ENCODE measurements around the gene SPARCL1. TPM values are rescaled to one million over a fixed set of nuclear protein-coding genes. Genes with fewer than 3 reads are reported as not detected.

The SPARCL1 gene
- total and polyA plus RNA-seq, 4 donors = 1.9 to 25.8 (median 13.3) TPM

DNA sequence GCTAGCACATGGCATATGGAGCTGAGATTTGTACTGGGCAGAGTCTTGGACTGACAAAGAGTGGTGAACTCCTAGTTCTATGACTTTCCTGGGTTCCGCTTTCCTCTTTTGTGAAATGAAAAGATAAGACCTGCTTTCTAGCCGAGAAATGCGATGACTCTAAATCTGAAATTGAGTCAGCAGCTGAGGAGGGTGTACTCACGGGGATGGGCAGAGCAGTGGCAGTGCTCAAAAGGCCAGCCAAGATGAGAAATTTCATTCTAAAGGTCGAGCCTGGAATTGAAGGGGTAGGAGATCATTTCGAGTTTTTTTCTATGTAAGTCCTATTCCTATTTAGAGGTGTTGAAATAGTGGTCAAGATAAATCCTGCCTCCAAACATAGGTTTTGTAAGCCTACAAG, 59.8 kb downstream of the SPARCL1 start:
- H3K9ac ChIP-seq (ENCODE audit: low read depth in 1 of 2, low read length in 2 of 2) = no peak overlapping the region
- no peak for TF ChIP-seq YY1 (IDR thresholded peaks at IDR 0.05)
- no peak for TF ChIP-seq RXRA (IDR thresholded peaks at IDR 0.05)
- TF ChIP-seq FOXA1 (IDR thresholded peaks at IDR 0.05) = no peak
- TF ChIP-seq EGR1 (IDR thresholded peaks at IDR 0.05; ENCODE audit: low read depth in 2 of 2) = no peak
- TF ChIP-seq NR2F2 (IDR thresholded peaks at IDR 0.05) = no peak
- TF ChIP-seq, protein P1, sequence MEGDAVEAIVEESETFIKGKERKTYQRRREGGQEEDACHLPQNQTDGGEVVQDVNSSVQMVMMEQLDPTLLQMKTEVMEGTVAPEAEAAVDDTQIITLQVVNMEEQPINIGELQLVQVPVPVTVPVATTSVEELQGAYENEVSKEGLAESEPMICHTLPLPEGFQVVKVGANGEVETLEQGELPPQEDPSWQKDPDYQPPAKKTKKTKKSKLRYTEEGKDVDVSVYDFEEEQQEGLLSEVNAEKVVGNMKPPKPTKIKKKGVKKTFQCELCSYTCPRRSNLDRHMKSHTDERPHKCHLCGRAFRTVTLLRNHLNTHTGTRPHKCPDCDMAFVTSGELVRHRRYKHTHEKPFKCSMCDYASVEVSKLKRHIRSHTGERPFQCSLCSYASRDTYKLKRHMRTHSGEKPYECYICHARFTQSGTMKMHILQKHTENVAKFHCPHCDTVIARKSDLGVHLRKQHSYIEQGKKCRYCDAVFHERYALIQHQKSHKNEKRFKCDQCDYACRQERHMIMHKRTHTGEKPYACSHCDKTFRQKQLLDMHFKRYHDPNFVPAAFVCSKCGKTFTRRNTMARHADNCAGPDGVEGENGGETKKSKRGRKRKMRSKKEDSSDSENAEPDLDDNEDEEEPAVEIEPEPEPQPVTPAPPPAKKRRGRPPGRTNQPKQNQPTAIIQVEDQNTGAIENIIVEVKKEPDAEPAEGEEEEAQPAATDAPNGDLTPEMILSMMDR (IDR thresholded peaks at IDR 0.05; ENCODE audit: low read depth, low read length, missing input control) = no peak
- no peak for TF ChIP-seq HNF4A (conservative IDR thresholded peaks at IDR 0.05)
- no peak for TF ChIP-seq FOXA2 (IDR thresholded peaks at IDR 0.05)
- TF ChIP-seq, protein P2, sequence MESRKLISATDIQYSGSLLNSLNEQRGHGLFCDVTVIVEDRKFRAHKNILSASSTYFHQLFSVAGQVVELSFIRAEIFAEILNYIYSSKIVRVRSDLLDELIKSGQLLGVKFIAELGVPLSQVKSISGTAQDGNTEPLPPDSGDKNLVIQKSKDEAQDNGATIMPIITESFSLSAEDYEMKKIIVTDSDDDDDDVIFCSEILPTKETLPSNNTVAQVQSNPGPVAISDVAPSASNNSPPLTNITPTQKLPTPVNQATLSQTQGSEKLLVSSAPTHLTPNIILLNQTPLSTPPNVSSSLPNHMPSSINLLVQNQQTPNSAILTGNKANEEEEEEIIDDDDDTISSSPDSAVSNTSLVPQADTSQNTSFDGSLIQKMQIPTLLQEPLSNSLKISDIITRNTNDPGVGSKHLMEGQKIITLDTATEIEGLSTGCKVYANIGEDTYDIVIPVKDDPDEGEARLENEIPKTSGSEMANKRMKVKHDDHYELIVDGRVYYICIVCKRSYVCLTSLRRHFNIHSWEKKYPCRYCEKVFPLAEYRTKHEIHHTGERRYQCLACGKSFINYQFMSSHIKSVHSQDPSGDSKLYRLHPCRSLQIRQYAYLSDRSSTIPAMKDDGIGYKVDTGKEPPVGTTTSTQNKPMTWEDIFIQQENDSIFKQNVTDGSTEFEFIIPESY (IDR thresholded peaks at IDR 0.05) = no peak
- no peak for TF ChIP-seq REST (IDR thresholded peaks at IDR 0.05)
- no peak for TF ChIP-seq GABPA (IDR thresholded peaks at IDR 0.05 in 1 of 2, conservative IDR thresholded peaks at IDR 0.05 in 1 of 2)
- TF ChIP-seq TAF1 (conservative IDR thresholded peaks at IDR 0.05) = no peak
- TF ChIP-seq RAD21 (IDR thresholded peaks at IDR 0.05) = no peak
- no peak for TF ChIP-seq HNF4G (IDR thresholded peaks at IDR 0.05)
- TF ChIP-seq, protein P3, sequence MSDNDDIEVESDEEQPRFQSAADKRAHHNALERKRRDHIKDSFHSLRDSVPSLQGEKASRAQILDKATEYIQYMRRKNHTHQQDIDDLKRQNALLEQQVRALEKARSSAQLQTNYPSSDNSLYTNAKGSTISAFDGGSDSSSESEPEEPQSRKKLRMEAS (IDR thresholded peaks at IDR 0.05) = no peak
- TF ChIP-seq, protein P4, sequence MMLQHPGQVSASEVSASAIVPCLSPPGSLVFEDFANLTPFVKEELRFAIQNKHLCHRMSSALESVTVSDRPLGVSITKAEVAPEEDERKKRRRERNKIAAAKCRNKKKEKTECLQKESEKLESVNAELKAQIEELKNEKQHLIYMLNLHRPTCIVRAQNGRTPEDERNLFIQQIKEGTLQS (IDR thresholded peaks at IDR 0.05) = no peak
- TF ChIP-seq SP1 (IDR thresholded peaks at IDR 0.05) = no peak
- no peak for TF ChIP-seq JUND (IDR thresholded peaks at IDR 0.05)
- no peak overlapping the region for H3K4me3 ChIP-seq (ENCODE audit: low read depth in 1 of 3, low read length in 3 of 3)
- no peaks in the 10 kb centered on the region for H3K9me3 ChIP-seq (ENCODE audit: control insufficient read depth in 4 of 4, low read length in 3 of 4)
- no peak for DNase-seq (ENCODE audit: low spot score)
- H3K4me1 ChIP-seq (ENCODE audit: control insufficient read depth in 4 of 4, insufficient read depth in 4 of 4, low read length in 3 of 4) = peaks cover 0 to 3% (median 1%) of the 10 kb centered on the region in 4 donors
- H3K27ac ChIP-seq (ENCODE audit: low read depth in 1 of 2, low read length in 2 of 2) = no peak overlapping the region
- no peaks in the 10 kb centered on the region for H3K36me3 ChIP-seq (ENCODE audit: control insufficient read depth in 4 of 4, insufficient read depth in 3 of 4, low read depth in 1 of 4, low read length in 3 of 4)
- no peaks in the 10 kb centered on the region for H3K27me3 ChIP-seq (ENCODE audit: control insufficient read depth in 4 of 4, insufficient read depth in 4 of 4, low read length in 3 of 4)
- 94% methylated on average over 6 of the region's 6 CpGs for WGBS

All from liver (tissue), 9 donors.